ENCODE results near the gene DIP2B. TPM values are rescaled to one million over a fixed set of nuclear protein-coding genes. Genes with fewer than 3 reads are reported as not detected.
A peak's percentile ranks its signal among the peaks of the same experiment; 100 is the strongest.

The DIP2B gene
- total RNA-seq, 1 experiment from 2014 or later, result 20.0 TPM

- H3T11ph ChIP-seq (ENCODE audit: low read length), result no peak overlapping the region
- Mint-ChIP-seq H3K4me1 (peaks cover 19 to 20% of the 10 kb centered on the region in 2 experiments), H3K27ac (no peak overlapping the region), H3K27me3 (ENCODE audit: low read depth) (no peaks in the 10 kb centered on the region), H3K36me3 (ENCODE audit: insufficient read depth in 1 of 3, low read depth in 3 of 3) (no peaks in the 10 kb centered on the region), H3K9me3 (no peaks in the 10 kb centered on the region), H3K4me3 (no peak overlapping the region)
- H2AFZ ChIP-seq (ENCODE audit: low read length), result no peak overlapping the region
- no peak overlapping the region for H3K18ac ChIP-seq (ENCODE audit: insufficient read length, low read depth, low read length)
- H3K79me1 ChIP-seq (ENCODE audit: insufficient read depth, low read depth, low read length, poor library complexity, severe bottlenecking), result no peaks in the 10 kb centered on the region
- no peak overlapping the region for H4K8ac ChIP-seq (replicated peaks; ENCODE audit: insufficient read length, low read depth, low read length)
- no peak overlapping the region for H3K23ac ChIP-seq (ENCODE audit: insufficient read length, low read depth, low read length)
- no CpG with 5 or more reads among the region's 4 CpGs for WGBS (ENCODE audit: extremely low coverage, insufficient read length, low lambda C conversion rate)
- H3K14ac ChIP-seq (ENCODE audit: insufficient read depth, low read length), result no peak overlapping the region
- H3K4ac ChIP-seq (ENCODE audit: low read depth, low read length), result no peak overlapping the region
- no peaks in the 10 kb centered on the region for H3K23me2 ChIP-seq (ENCODE audit: insufficient read length, low read depth, low read length, poor library complexity, severe bottlenecking)
- no peak overlapping the region for H2AK5ac ChIP-seq (ENCODE audit: insufficient read length, low read length)
- H2BK20ac ChIP-seq (ENCODE audit: low read depth, low read length, poor library complexity, severe bottlenecking), result no peak overlapping the region
- no peak overlapping the region for H2BK15ac ChIP-seq (ENCODE audit: low read depth, low read length)
- no peak overlapping the region for H3K56ac ChIP-seq (ENCODE audit: insufficient read length, low read depth, low read length)
- no peaks in the 10 kb centered on the region for H3K9me3 ChIP-seq (ENCODE audit: control insufficient read depth, low read depth, low read length)
- H3K4me2 ChIP-seq (ENCODE audit: insufficient read depth, insufficient read length, low read length), result no peak overlapping the region
- H3K27me3 ChIP-seq (ENCODE audit: insufficient read depth, low read length), result no peaks in the 10 kb centered on the region
- peaks cover 3% of the 10 kb centered on the region; the same call in 1 of the 2 replicates for H3K79me2 ChIP-seq (ENCODE audit: insufficient read depth, low read length)
- H2BK5ac ChIP-seq (ENCODE audit: insufficient read length, low read length), result no peak overlapping the region
- H3K4me1 ChIP-seq (ENCODE audit: insufficient read depth, low read length), result peaks cover 8% of the 10 kb centered on the region; the same call in 1 of the 2 replicates
- no peak overlapping the region for H2BK12ac ChIP-seq (ENCODE audit: insufficient read length, low read depth, low read length)
- no peaks in the 10 kb centered on the region for H4K20me1 ChIP-seq (ENCODE audit: control insufficient read depth, insufficient read depth, insufficient read length)
- TF ChIP-seq CTCF (conservative IDR thresholded peaks at IDR 0.05), result no peak
- H3K27ac ChIP-seq (ENCODE audit: insufficient read length, low read depth, low read length), result peak overlapping the region; percentile 73
- H4K91ac ChIP-seq (ENCODE audit: insufficient read length, low read depth, low read length), result no peak overlapping the region
- no peak overlapping the region for H3K9ac ChIP-seq (ENCODE audit: extremely low read depth, insufficient read length, low read length)
- H2BK120ac ChIP-seq (ENCODE audit: low read depth, low read length, poor library complexity, severe bottlenecking), result no peak overlapping the region
- H4K5ac ChIP-seq (ENCODE audit: insufficient read length, low read depth, low read length), result no peak overlapping the region
- DNase-seq, result no peak
Measured at GRCh38 chr12:50613463-50613862, 108.7 kb downstream of the DIP2B start.

Data from H9 (cell line).